Trophoblast cell (in vitro differentiated cells and primary cell): ENCODE measurements around the gene ACTMAP.
A peak's percentile ranks its signal among the peaks of the same experiment; 100 is the strongest.

Experiments
- DNase-seq, 2 donors: peaks; one replicate each; pipeline ENCODE4 v3.0.0-alpha.2; 2016
- H2AFZ ChIP-seq: 2 replicates; pipeline ENCODE4 v1.6.1; 2013; ENCODE audit warnings: low read length, moderate library complexity, mild to moderate bottlenecking; ENCODE audit not compliant: insufficient read depth, poor library complexity
- H2AK5ac ChIP-seq: 2 replicates; pipeline ENCODE4 v1.6.1; 2013; ENCODE audit warnings: mild to moderate bottlenecking, low read length
- H2BK120ac ChIP-seq: 2 replicates; pipeline ENCODE4 v1.6.1; 2013; ENCODE audit warnings: low read length, mild to moderate bottlenecking, moderate library complexity; ENCODE audit not compliant: insufficient read depth, poor library complexity
- H2BK12ac ChIP-seq: 2 replicates; pipeline ENCODE4 v1.6.1; 2013; ENCODE audit warnings: mild to moderate bottlenecking, low read length, moderate library complexity
- H2BK5ac ChIP-seq: 2 replicates; pipeline ENCODE4 v1.6.1; 2013; ENCODE audit warnings: low read length, low read depth, moderate library complexity, mild to moderate bottlenecking; ENCODE audit not compliant: poor library complexity
- H3K14ac ChIP-seq: 2 replicates; pipeline ENCODE4 v1.6.1; 2013; ENCODE audit warnings: mild to moderate bottlenecking, low read length
- H3K18ac ChIP-seq: 2 replicates; pipeline ENCODE4 v1.6.1; 2013; ENCODE audit warnings: mild to moderate bottlenecking, low read length
- H3K23ac ChIP-seq: 2 replicates; pipeline ENCODE4 v1.6.1; 2013; ENCODE audit warnings: low read length
- H3K27ac ChIP-seq: 2 replicates; pipeline ENCODE4 v1.5.1; 2013; ENCODE audit warnings: low read depth, mild to moderate bottlenecking, inconsistent platforms, low read length, moderate library complexity
- H3K27me3 ChIP-seq: 2 replicates; pipeline ENCODE4 v1.6.1; 2013; ENCODE audit warnings: inconsistent platforms, mild to moderate bottlenecking, low read length, moderate library complexity; ENCODE audit not compliant: insufficient read depth
- H3K36me3 ChIP-seq, 2 experiments: 1 replicate in 1 of 2; 2 replicates in 1 of 2; pipeline ENCODE4 v1.6.1; 2013; ENCODE audit warnings: low read length in 2 of 2, mild to moderate bottlenecking in 2 of 2, moderate library complexity in 1 of 2; ENCODE audit not compliant: insufficient read depth in 2 of 2, control insufficient read depth in 1 of 2
- H3K4ac ChIP-seq: 2 replicates; pipeline ENCODE4 v1.6.1; 2013; ENCODE audit warnings: low read depth, mild to moderate bottlenecking, low read length, moderate library complexity
- H3K4me1 ChIP-seq, 2 experiments: 1 replicate in 1 of 2; 2 replicates in 1 of 2; pipeline ENCODE4 v1.6.1; 2013; ENCODE audit warnings: low read length in 2 of 2, mild to moderate bottlenecking in 2 of 2, moderate library complexity in 1 of 2; ENCODE audit not compliant: insufficient read depth in 2 of 2, control insufficient read depth in 1 of 2
- H3K4me2 ChIP-seq: 2 replicates; pipeline ENCODE4 v1.6.1; 2013; ENCODE audit warnings: inconsistent platforms, mild to moderate bottlenecking, low read length, moderate library complexity
- H3K4me3 ChIP-seq: 2 replicates; pipeline ENCODE4 v1.5.1; 2013; ENCODE audit warnings: mild to moderate bottlenecking, low read depth, low read length, inconsistent platforms
- H3K79me1 ChIP-seq: one replicate; pipeline ENCODE4 v1.6.1; 2013; ENCODE audit warnings: low read length
- H3K79me2 ChIP-seq: 2 replicates; pipeline ENCODE4 v1.6.1; 2013; ENCODE audit warnings: low read length, mild to moderate bottlenecking; ENCODE audit not compliant: control insufficient read depth, insufficient read depth, poor library complexity
- H3K9ac ChIP-seq: 2 replicates; pipeline ENCODE4 v1.6.1; 2013; ENCODE audit warnings: mild to moderate bottlenecking, low read length
- H3K9me3 ChIP-seq: 2 replicates; pipeline ENCODE4 v1.6.1; 2013; ENCODE audit warnings: low read depth, mild to moderate bottlenecking, control low read depth, inconsistent platforms, low read length; ENCODE audit not compliant: insufficient read depth
- H4K12ac ChIP-seq: 2 replicates; pipeline ENCODE4 v1.6.1; 2013; ENCODE audit warnings: low read depth, mild to moderate bottlenecking, low read length, moderate library complexity
- H4K8ac ChIP-seq: 2 replicates; pipeline ENCODE4 v1.6.1; 2013; ENCODE audit warnings: low read depth, mild to moderate bottlenecking, low read length, moderate library complexity
- H4K91ac ChIP-seq: one replicate; pipeline ENCODE4 v1.6.1; 2013; ENCODE audit warnings: low read depth, mild to moderate bottlenecking, low read length, moderate library complexity
- WGBS: extraction: QIAGEN DNeasy Blood & Tissue Kit; methylation state at CpG from one replicate; pipeline ENCODE4 v1.1.7; 2013; ENCODE audit warnings: missing lambda C conversion rate; ENCODE audit not compliant: insufficient read length, insufficient coverage; ENCODE audit errors: extremely low coverage; 5-methylcytosine and 5-hydroxymethylcytosine counted together

Gene ACTMAP

DNA sequence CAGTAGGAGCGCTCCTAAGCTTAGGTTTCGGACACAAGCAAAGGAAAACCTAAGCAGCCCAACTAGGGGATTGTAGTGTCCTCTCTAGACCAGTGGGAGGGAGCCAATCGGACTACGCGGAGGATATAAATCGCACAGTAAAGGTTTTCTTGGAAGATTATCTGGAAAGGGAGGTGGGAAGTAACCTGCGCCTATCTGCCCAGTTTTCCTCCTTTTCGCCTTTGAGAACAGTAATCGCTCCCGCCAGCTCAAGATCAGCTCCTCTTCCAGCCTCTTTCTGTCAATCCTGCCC lies 27.3 kb upstream of the ACTMAP start:
- H3K4me3 ChIP-seq: peak overlapping the region; percentile 53
- H2BK120ac ChIP-seq: peak overlapping the region; percentile 67
- H3K9ac ChIP-seq: peak overlapping the region; percentile 0
- H2BK5ac ChIP-seq: peak overlapping the region; percentile 67
- H2AFZ ChIP-seq: peak overlapping the region; percentile 18
- peak overlapping the region; percentile 77 for H3K4me2 ChIP-seq
- no peak overlapping the region for H2AK5ac ChIP-seq
- peak overlapping the region; percentile 47 for H3K14ac ChIP-seq
- peaks cover 19% of the 10 kb centered on the region for H3K79me1 ChIP-seq
- no CpG with 5 or more reads among the region's 10 CpGs for WGBS
- H3K4ac ChIP-seq: no peak overlapping the region
- H4K12ac ChIP-seq: peak overlapping the region; percentile 67
- H3K27ac ChIP-seq: peak overlapping the region; percentile 96
- peak overlapping the region; percentile 86 for H4K91ac ChIP-seq
- H3K23ac ChIP-seq: no peak overlapping the region
- H3K4me1 ChIP-seq: peaks cover 12 to 16% of the 10 kb centered on the region in 2 experiments
- peaks cover 0 to 5% of the 10 kb centered on the region in 2 experiments for H3K36me3 ChIP-seq
- H2BK12ac ChIP-seq: peak overlapping the region; percentile 26
- peaks cover 2% of the 10 kb centered on the region for H3K79me2 ChIP-seq
- no peak for DNase-seq
- no peaks in the 10 kb centered on the region for H3K9me3 ChIP-seq
- H3K27me3 ChIP-seq: no peaks in the 10 kb centered on the region
- peak overlapping the region; percentile 48 for H3K18ac ChIP-seq
- peak overlapping the region; percentile 59 for H4K8ac ChIP-seq

DNA sequence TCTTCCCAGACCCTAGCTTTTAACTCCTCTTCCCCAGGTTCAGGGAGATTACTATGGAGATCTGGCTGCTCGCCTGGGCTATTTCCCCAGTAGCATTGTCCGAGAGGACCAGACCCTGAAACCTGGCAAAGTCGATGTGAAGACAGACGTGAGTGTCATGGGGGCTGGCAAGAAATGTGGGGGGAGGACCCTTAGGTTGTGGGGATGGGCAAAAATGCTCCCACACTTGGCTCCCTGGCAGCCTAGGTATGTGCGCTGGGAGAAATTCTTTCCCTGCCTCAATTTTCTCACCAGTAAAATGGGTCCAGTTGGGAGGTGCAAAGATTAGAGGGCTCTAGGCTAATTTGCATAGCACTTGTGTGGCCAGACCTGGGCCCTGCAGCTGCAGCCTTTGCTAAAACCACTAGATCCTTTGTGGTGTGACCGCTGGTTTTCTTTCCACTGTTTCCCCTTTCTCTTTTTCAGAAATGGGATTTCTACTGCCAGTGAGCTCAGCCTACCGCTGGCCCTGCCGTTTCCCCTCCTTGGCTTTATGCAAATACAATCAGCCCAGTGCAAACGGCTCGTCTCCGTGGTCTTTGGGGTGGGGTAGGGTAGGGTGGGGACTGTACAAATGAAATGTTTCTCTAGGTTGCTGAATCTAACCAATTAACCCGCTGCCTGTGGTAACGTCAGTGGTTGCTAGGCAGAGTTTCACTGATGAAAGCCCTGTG lies 26.8 kb upstream of the ACTMAP start:
- DNase-seq: peak; percentile 96 to 97
- H3K4me2 ChIP-seq: peak overlapping the region; percentile 77
- peak overlapping the region; percentile 81 for H3K14ac ChIP-seq
- H3K27ac ChIP-seq: peak overlapping the region; percentile 96
- H2BK120ac ChIP-seq: peak overlapping the region; percentile 49
- H3K27me3 ChIP-seq: no peaks in the 10 kb centered on the region
- peak overlapping the region; percentile 37 for H4K12ac ChIP-seq
- peak overlapping the region; percentile 73 for H3K18ac ChIP-seq
- no peak overlapping the region for H3K9ac ChIP-seq
- H3K79me1 ChIP-seq: peaks cover 19% of the 10 kb centered on the region
- peak overlapping the region; percentile 72 for H3K4ac ChIP-seq
- peaks cover 0 to 3% of the 10 kb centered on the region in 2 experiments for H3K36me3 ChIP-seq
- peak overlapping the region; percentile 34 for H2BK12ac ChIP-seq
- peak overlapping the region; percentile 21 for H2AFZ ChIP-seq
- peaks cover 12 to 16% of the 10 kb centered on the region in 2 experiments for H3K4me1 ChIP-seq
- no peak overlapping the region for H3K23ac ChIP-seq
- H3K9me3 ChIP-seq: no peaks in the 10 kb centered on the region
- peaks cover 2% of the 10 kb centered on the region for H3K79me2 ChIP-seq
- H4K91ac ChIP-seq: peak overlapping the region; percentile 86
- no CpG with 5 or more reads among the region's 13 CpGs for WGBS
- H4K8ac ChIP-seq: peak overlapping the region; percentile 87
- no peak overlapping the region for H3K4me3 ChIP-seq
- H2BK5ac ChIP-seq: peak overlapping the region; percentile 73
- H2AK5ac ChIP-seq: peak overlapping the region; percentile 80

DNA sequence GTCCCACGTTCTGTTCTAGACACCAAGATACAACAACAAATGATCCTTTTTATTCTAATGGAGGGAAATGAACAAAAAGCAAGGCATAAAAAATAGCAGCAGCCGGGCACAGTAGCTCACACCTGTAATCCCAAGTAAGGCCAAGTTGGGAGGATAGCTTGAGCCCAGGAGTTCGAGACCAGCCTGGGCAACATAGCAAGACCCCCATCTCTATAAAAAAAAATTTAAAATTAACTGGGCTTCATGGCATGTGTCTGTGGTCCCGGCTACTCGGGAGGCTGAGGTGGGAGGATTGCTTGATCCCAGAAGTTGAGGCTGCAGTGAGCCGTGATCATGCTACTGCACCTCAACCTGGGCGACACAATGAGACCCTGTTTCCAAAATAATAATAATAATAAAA lies 26.1 kb upstream of the ACTMAP start:
- no peak overlapping the region for H4K91ac ChIP-seq
- no peak overlapping the region for H2BK120ac ChIP-seq
- H3K27me3 ChIP-seq: no peaks in the 10 kb centered on the region

DNA sequence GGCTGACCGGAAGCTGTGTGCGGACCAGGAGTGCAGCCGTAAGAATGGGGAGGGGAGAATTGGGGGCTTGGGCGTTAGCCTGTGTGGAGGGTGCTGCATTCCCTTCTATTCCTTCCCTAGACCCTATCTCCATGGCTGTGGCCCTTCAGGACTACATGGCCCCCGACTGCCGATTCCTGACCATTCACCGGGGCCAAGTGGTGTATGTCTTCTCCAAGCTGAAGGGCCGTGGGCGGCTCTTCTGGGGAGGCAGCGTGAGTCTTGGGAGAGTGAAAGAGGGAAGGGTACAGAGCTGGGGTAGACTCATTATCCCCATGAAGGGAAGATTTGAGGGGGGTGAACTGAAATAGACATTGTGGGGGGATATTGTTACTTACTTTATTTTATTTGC lies 25.4 kb upstream of the ACTMAP start:
- H3K27ac ChIP-seq: peak overlapping the region; percentile 37
- H2BK12ac ChIP-seq: peak overlapping the region; percentile 25
- no peaks in the 10 kb centered on the region for H3K9me3 ChIP-seq
- H2AK5ac ChIP-seq: peak overlapping the region; percentile 4
- peaks cover 12 to 16% of the 10 kb centered on the region in 2 experiments for H3K4me1 ChIP-seq
- H2BK120ac ChIP-seq: peak overlapping the region; percentile 0
- peaks cover 2% of the 10 kb centered on the region for H3K79me2 ChIP-seq
- H3K27me3 ChIP-seq: no peaks in the 10 kb centered on the region
- H2AFZ ChIP-seq: no peak overlapping the region
- H3K14ac ChIP-seq: peak overlapping the region; percentile 3
- H4K91ac ChIP-seq: peak overlapping the region; percentile 30
- H3K79me1 ChIP-seq: peaks cover 19% of the 10 kb centered on the region
- no peaks in the 10 kb centered on the region for H3K36me3 ChIP-seq
- peak overlapping the region; percentile 1 for H2BK5ac ChIP-seq
- no CpG with 5 or more reads among the region's 10 CpGs for WGBS
- H3K23ac ChIP-seq: no peak overlapping the region
- H3K4me3 ChIP-seq: no peak overlapping the region
- H3K4me2 ChIP-seq: no peak overlapping the region
- no peak overlapping the region for H3K4ac ChIP-seq
- H3K18ac ChIP-seq: no peak overlapping the region
- H3K9ac ChIP-seq: no peak overlapping the region
- no peak overlapping the region for H4K12ac ChIP-seq
- no peak for DNase-seq
- peak overlapping the region; percentile 21 for H4K8ac ChIP-seq

More for the DNA sequence above, 26.1 kb upstream of the ACTMAP start:
- no peak overlapping the region for H2AFZ ChIP-seq
- H2BK12ac ChIP-seq: no peak overlapping the region
- no peak overlapping the region for H4K8ac ChIP-seq
- H3K14ac ChIP-seq: no peak overlapping the region
- H3K79me1 ChIP-seq: peaks cover 19% of the 10 kb centered on the region
- no peak overlapping the region for H3K4me2 ChIP-seq
- no peak overlapping the region for H3K27ac ChIP-seq
- no peak overlapping the region for H3K18ac ChIP-seq
- H2BK5ac ChIP-seq: no peak overlapping the region
- DNase-seq: no peak
- H3K9me3 ChIP-seq: no peaks in the 10 kb centered on the region
- H3K4me3 ChIP-seq: no peak overlapping the region
- H3K79me2 ChIP-seq: peaks cover 2% of the 10 kb centered on the region
- H3K4ac ChIP-seq: no peak overlapping the region
- no peak overlapping the region for H2AK5ac ChIP-seq
- H3K36me3 ChIP-seq: peaks cover 0 to 2% of the 10 kb centered on the region in 2 experiments
- WGBS: no CpG with 5 or more reads among the region's 7 CpGs
- H3K4me1 ChIP-seq: peaks cover 12 to 16% of the 10 kb centered on the region in 2 experiments
- no peak overlapping the region for H3K9ac ChIP-seq
- H3K23ac ChIP-seq: no peak overlapping the region
- H4K12ac ChIP-seq: no peak overlapping the region
